ENCODE data around the gene ZNF70.

The ZNF70 gene

DNA sequence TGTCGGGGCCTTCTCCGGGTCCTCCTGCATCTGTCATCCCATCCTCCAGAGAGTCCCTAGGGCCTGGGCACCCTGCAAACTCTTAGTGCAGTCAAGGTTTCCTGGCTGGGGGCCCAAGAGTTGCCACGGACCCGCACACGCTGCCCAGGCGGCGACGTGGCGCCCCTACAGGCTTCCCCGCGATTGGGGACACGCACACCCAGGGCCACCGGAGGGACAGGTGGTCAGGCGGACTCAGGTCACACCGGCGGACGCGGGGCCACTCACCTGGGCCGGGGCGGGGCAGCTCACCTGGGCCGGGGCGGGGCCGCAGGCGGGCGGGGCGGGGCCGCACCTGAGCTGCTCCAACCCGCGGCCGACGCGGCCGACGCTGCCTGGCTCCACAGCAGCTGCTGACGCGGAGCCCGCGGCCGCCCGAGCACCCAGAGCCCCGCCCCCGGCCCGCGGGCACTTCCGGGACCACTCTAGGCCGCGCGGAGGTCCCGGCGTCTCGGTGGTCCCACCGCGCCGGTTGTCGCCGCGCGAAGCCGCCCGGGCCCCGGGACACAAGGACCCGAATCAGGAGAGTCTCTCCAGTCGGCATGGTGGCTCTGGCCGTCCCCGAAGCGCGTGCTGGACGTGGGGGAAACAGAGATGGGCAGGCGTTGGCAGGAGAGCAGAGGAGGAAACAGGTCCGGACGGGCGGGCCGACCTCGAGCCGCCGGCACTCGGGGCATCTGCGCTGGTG, at the start of gene ZNF70:
TSS of gene ZNF70 (minus strand) at position 399 of the 727 bp plus-strand sequence. CDS start 5,972 bp downstream, outside the sequence.
- DNase-seq, result peak; percentile 91

DNA sequence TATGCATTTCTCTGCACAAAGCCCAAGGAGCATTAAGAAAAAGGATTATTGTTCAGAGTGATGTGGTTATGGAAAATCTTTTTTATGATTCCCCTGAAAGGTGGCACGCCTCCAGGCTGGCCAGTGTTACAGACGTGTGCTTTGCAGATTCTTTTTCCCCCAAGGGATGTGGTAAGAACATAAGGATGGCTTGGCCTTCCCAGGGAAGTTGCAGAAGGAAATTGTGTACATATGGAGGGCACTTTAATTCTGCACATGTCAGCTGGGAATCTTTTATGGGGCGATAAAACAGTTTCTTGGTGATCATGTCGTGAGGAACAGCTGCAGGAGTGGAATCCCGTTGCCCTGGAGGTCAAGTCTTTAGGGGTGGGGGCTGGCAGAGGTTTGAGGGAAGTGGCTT, 45.5 kb upstream of the ZNF70 start:
- DNase-seq, result no peak

DNA sequence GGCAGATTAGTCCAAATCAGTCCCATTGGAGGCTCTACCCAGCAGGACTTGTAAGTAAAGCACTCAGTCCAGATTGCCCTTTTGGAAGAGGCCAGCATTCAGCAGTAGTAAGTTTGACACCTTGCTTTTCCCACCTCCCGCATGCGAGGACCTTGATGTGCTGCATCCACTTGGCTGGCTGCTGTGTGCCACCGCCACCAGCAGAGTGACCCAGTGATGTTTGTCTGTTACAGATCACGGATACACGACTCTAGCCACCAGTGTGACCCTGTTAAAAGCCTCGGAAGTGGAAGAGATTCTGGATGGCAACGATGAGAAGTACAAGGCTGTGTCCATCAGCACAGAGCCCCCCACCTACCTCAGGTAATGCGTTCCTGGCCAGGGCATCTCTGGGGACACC, 42.4 kb upstream of the ZNF70 start:
- no peak for DNase-seq

DNA sequence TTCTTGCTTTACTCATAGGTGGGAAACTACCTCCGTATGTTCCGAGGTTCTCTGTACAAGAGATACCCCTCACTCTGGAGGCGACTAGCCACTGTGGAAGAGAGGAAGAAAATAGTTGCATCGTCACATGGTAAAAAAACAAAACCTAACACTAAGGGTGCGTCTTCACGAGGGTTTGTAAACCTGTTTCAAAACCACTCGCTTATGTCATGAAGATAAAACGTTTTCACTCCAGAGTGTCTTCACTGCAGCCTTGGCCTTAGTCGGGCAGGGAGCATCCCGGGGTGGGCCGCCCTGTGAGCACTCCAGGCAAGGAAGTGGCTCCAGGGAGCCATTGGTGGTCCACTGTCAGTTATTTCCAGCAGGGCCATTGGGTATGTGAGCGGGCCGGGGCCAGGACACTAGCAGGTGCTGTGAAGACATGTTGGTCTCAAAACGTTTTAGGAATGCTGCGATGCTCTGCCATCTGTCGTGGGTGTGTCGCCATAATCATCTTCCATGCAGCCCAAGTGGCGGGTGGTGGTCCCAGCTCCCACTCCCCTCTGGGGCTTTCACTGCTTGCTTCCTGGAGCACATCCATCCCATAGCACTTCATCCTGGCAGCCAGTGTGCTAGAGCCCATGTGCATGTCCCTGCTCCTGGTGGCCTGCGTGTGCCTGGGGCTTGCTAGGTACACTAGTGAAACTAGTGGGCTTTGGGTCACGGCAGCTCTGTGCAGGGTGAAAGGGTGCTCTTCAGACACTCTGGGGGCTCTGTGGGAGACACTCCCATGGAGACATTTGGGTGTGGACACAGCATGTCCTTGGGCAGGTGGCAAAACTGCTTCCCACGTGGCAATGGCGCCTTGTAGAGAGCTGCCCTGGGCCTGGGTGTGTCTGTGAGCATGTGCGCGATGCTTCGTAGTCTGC, 41.1 kb upstream of the ZNF70 start:
- DNase-seq, result peak; percentile 49

DNA sequence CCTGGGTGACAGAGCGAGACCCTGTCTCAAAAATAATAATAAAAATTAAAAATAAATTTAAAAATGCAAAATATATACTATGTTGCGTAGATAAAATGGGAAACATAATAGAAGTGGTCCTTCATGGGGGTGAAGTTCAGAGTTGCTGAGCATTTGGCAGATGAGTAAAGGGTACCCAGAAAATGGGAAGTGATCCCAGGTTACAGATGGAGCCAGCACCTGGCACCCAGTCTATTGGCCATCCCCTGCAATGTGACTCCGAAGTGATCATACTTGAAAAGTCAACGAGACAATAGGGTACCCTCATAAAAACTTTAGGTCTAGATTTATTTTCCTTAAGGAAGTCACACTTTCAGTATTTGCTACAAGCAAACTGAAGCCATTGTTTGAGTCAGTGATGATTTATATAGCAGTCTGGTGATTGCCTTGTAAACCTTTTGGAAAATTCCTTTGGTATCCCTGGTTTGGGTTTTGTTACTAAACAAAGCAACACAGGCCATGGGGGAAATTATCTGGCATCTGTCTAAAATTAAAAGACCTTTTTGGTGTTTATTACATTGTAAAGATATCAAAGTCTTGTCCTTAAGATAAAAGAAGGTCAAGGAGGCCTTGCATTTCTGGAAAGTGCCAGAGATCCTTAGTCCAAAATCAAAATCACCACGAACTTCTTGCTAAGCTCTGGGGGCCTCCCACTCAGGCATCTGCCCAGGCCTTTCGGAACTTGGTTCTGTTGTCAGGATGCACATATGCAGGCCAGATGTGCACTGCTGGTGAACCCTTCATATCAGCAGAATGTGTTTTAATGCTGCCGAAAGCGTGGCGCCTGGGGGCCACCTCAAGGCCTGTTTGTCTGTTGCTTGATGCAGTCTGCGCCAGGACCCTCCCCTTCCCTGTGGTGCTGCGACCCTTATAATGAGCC, 40.2 kb upstream of the ZNF70 start:
- DNase-seq, result no peak

DNA sequence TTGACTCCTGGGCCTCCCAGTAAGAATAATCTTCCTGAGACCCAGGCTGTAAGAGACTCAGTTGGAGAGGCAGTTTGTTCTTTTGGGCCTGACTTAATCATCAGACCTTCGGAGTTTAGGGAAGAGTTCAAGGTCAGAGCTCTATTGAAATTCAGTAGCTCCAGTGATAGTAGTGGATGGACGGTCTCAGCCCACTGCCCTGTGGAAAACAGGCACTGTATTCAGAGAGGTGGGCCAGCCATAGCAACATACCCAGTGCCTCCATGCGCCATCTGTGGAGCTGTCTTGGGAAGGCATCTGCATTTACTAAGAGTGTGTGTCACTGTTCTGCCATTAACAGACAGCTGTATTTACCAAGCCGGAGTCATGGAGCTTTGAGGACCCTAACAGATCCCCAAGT, 38.7 kb upstream of the ZNF70 start:
- no peak for DNase-seq

DNA sequence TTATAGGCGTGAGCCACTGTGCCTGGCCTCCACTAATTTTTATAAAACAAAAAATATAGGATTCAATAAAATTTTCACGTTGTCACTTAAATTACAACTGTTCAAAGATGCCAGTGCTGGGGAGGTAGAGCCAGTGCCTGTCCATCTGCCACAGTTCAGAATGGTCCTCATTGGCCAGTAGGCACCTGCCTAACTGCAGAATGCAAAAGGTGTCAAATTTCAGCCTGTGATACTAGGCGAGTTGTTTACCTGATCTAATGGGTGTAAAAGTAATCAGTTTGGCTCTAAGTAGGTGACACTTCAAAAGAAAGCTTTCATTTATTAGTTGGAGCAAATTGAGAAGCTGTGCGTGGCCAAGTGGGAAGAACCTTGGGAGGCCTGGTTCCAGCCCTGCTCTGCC, 38.2 kb upstream of the ZNF70 start:
- DNase-seq, result no peak

DNA sequence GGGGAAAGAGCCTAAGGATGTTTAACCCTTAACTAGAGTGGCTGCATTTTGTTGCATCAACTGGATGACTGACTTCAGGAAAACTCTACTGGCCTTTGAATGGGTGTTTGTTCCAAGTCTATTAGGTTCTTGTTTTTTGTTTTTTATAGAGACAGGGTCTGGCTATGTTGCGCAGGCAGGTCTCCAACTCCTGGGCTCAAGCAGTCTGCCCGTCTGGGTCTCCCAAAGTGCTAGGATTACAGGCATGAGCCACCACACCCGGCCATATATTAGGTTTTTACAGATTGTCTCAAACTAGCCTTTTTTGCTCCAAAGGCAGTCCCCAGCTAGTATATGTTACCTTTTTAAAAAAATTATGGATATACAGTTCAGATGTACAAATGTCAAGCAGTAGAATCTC, 37.0 kb upstream of the ZNF70 start:
- no peak for DNase-seq

DNA sequence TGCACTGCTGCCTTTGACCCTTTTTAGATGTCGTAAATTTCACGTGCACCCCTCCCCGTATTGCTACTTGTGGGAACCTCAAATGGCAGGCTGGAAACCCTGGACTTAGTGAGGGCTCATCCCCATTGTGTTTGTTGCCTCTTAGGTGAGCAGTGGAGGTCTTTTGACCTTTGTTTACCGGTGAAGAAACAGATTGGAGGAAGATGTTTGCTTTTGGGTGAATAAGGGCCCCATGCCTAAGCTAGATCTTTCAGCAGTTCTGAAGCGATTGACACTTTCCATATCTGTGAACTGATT, 36.6 kb upstream of the ZNF70 start:
- no peak for DNase-seq

DNA sequence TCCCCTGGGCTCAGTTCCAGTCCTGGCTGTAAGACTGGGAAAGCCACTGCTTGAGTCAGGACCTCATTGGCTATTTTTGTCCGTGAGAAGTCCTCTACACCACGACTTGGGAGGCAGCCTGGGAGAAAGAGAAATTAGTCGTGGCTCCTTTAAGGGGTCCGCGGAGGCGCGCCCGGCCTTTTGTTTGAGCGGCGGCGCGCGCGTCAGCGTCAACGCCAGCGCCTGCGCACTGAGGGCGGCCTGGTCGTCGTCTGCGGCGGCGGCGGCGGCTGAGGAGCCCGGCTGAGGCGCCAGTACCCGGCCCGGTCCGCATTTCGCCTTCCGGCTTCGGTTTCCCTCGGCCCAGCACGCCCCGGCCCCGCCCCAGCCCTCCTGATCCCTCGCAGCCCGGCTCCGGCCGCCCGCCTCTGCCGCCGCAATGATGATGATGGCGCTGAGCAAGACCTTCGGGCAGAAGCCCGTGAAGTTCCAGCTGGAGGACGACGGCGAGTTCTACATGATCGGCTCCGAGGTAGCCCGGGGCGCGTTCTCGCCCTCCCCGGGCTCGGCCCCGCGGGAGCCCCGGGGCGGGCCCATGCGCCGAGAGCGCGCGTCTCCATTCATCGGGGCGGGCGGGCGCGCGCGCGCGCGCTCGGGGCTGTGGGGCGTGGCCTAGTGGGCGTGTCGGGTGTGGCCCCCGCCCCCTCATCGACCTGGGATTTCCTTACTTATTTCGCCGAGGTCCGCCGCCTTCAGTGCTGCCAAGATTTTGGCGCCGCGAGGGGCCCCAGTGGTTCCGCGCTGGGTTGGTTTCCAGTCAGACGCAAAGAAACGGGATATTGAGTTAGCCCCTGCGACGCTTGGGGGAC, 36.1 kb upstream of the ZNF70 start, which contains the start of gene SMARCB1:
TSS of gene SMARCB1 (plus strand) at position 215 of the 848 bp plus-strand sequence. CDS start at position 419, 204 bp downstream.
- DNase-seq, result peak; percentile 98

DNA sequence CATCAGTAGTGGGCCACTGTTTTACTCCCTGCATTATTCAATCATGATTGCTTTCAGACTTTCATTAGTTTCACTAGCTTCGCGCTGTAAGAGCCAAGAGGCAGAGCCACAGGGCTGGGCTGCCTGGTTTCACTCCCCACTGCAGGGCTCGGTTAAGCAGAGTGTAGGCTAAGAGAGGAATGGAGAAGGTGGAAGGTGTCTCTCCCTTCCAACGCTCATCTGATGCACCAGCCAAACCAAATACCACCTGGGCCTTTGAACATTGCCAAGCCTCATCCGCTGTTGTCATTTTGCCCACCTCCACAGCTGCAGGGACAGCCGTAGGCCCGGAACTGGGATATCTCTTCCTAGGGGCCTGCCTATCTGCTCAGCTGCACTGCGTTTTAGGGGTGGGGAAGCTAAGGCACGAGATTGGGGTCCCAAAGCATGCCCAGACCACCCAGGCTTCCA, 35.4 kb upstream of the ZNF70 start:
- no peak for DNase-seq

DNA sequence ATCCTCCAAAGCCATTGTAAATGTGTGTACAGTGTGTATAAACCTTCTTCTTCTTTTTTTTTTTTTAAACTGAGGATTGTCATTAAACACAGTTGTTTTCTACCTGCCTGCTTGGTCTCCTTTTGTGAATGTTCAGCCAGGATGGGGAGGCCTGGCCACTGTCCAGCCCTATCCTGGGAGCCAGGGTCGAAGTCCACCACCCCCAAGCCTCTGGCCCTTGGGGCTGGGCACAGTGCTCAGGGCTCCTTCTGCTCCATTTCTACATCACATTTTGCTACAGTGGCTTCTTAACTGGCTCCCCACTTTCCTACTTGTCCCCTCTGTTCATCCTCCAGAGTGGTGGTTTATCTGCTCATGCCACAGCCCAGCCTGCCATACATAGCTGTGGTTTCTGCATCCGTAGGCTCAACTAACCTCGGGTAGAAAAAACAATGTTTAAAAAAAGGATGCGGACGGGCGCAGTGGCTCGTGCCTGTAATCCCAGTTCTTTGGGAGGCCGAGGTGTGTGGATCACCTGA, 33.4 kb upstream of the ZNF70 start:
- DNase-seq, result peak; percentile 47

DNA sequence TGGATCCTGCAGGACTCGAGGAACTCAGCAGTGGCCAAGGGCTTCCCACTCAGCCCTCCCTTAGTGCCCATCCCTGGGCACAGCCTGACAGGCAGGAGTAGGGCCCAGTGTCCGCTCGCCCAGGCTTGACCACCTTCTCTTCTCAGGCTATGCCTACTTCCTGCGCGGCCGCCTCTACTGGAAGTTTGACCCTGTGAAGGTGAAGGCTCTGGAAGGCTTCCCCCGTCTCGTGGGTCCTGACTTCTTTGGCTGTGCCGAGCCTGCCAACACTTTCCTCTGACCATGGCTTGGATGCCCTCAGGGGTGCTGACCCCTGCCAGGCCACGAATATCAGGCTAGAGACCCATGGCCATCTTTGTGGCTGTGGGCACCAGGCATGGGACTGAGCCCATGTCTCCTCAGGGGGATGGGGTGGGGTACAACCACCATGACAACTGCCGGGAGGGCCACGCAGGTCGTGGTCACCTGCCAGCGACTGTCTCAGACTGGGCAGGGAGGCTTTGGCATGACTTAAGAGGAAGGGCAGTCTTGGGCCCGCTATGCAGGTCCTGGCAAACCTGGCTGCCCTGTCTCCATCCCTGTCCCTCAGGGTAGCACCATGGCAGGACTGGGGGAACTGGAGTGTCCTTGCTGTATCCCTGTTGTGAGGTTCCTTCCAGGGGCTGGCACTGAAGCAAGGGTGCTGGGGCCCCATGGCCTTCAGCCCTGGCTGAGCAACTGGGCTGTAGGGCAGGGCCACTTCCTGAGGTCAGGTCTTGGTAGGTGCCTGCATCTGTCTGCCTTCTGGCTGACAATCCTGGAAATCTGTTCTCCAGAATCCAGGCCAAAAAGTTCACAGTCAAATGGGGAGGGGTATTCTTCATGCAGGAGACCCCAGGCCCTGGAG, 32.6 kb upstream of the ZNF70 start:
- no peak for DNase-seq

DNA sequence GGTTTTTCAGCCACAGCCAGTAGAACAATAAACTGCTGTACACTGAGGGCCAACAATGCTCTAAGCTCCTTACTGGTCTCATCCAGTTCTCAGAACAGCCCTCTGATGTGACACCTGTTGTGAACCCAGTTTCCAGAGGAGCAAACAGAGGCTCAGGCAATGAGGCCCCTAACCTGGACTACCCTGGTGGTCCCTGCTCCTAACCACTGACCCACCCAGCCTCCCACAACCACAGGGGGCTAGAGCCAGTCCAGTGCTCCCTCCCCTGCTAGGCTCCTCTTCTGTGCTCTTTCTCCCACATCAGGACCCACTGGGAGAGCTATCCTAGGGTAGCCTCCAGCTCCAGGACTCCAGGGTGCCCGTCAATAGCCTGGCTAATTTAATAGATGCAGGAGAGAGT, 31.8 kb upstream of the ZNF70 start:
- no peak for DNase-seq

DNA sequence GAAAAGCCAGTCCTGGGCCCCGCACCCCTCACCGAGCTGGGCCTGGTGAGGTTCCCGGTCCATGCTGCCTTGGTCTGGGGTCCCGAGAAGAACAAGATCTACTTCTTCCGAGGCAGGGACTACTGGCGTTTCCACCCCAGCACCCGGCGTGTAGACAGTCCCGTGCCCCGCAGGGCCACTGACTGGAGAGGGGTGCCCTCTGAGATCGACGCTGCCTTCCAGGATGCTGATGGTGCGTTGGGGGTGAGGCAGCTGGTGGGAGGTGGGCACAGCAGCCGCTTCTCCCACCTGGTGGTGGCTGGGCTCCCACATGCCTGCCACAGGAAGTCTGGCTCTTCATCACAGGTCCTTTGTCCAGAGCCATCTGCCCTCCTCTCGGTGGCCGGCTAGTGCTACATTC, 31.3 kb upstream of the ZNF70 start:
- no peak for DNase-seq

DNA sequence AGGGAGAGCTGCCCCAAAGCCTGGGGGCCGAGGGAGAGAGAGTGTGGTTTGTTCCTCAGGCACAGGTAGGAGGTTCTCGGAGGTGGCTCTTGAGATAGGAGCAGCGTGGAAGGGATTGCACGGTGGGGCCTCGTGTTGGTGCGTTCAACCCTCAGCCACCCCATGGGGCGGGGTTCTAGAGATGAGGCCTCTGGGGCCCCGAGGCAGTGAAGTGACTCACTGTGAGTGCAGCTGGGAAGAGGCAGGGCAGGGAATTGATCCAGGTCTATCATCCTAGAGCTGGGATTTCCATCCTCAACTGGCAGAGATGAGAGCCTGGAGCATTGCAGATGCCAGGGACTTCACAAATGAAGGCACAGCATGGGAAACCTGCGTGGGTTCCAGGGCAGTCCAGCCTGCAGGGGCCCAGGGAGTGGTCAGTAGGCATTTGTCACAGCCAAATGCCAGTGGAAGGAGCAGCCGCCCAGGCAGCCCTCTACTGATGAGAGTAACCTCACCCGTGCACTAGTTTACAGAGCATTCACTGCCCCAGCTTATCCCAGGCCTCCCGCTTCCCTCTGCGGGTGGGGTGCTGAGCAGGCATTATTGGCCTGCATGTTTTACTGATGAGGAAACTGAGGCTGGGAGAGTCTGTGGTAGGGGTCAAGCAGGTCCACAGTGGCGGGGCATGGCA, 30.7 kb upstream of the ZNF70 start:
- DNase-seq, result no peak

DNA sequence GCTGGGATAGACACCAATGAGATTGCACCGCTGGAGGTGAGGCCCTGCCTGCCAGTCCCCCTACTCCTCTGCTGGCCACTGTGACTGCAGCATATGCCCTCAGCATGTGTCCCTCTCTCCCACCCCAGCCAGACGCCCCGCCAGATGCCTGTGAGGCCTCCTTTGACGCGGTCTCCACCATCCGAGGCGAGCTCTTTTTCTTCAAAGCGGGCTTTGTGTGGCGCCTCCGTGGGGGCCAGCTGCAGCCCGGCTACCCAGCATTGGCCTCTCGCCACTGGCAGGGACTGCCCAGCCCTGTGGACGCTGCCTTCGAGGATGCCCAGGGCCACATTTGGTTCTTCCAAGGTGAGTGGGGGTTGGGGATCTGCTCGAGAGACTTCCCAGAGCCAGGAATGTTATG, 30.2 kb upstream of the ZNF70 start:
- DNase-seq, result no peak

DNA sequence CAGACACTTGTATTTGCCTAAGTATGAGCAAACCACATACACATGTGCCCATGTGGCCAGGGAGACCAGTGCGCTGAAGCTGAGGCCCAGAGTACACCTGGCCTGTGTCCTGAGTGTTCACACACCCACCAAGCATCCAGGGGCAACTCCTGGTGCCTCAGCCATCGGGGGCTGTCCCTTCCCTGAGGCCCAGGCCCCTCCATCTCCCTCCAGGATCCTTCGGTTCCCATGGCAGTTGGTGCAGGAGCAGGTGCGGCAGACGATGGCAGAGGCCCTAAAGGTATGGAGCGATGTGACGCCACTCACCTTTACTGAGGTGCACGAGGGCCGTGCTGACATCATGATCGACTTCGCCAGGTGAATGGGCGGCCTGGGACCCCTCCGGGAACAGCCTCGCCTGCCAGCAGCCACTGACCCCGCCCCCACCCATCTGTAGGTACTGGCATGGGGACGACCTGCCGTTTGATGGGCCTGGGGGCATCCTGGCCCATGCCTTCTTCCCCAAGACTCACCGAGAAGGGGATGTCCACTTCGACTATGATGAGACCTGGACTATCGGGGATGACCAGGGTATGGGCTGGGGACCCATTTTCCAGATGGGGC, 29.3 kb upstream of the ZNF70 start:
- DNase-seq, result no peak

DNA sequence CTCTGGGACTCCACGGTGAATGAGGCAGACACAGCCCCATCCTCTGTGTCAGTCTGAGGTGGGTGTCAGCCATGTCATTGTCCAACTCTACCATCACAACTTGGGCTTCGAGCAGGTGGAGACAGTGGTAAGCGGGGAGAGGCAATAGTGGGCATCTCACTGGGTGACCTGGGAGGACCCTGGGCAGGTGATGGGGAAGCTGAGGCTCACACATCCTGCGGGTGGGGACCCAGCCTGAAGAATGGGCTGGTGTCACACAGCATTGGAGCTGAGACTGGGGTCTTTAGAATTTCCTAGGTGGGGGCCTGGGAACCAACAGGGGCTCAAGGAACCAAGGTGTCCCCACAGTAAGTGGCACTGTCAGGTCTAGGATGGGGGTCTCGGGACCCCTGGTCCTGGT, 28.8 kb upstream of the ZNF70 start:
- DNase-seq, result no peak

DNA sequence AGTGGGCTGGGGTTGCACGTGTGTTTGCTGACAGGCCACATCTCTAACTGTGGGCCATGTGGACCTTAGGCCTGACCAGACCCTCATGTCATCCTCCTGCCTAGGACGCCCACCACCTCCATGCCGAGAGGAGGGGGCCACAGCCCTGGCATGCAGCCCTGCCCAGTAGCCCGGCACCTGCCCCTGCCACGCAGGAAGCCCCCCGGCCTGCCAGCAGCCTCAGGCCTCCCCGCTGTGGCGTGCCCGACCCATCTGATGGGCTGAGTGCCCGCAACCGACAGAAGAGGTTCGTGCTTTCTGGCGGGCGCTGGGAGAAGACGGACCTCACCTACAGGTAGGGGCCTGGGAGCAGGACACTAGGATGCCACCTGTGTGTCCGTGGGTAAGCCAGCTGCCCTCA, 28.2 kb upstream of the ZNF70 start:
- DNase-seq, result no peak

All from activated CD8-positive, alpha-beta memory T cell treated with anti-CD3 and anti-CD28 coated beads, Interleukin-2, amount 50 U/mL, for 48 hours (primary cell).